SK-N-SH treated with all-trans-retinoic acid at 6 μM for 48 hours (cell line): ENCODE data around the gene HECTD4.

Source experiments
- CSDC2 ChIP-seq: fragments of 250-450 bp; sonication (Bioruptor Pico); IDR thresholded peaks from 2 replicates; pipeline ENCODE4 v1.5.0; 2020; ENCODE audit warnings: mild to moderate bottlenecking, moderate library complexity
- RARB ChIP-seq: fragments of 250-450 bp; sonication (Bioruptor Pico); IDR thresholded peaks from 2 replicates; pipeline ENCODE4 v1.8.0; 2021; ENCODE audit warnings: mild to moderate bottlenecking, moderate library complexity
- ZNF70 ChIP-seq: fragments of 450-650 bp; formaldehyde crosslinking; IDR thresholded peaks from 2 replicates; pipeline ENCODE4 v1.5.0; 2020; ENCODE audit warnings: mild to moderate bottlenecking, moderate library complexity

GRCh38 chr12:112179341-112179740 lies 202.9 kb downstream of the HECTD4 start:
- no peak for TF ChIP-seq ZNF70 (CRISPR knock-in tag)
- no peak for TF ChIP-seq CSDC2 (CRISPR knock-in tag)
- no peak for TF ChIP-seq RARB (CRISPR knock-in tag)
